8988T (cell line): ENCODE results near the gene C3orf70.

Experiments
- DNase-seq: peaks from one replicate; pipeline ENCODE4 v3.0.0; 2011

The C3orf70 gene

GRCh38 chr3:185084901-185085300 is 68.0 kb downstream of the C3orf70 start:
- DNase-seq, result no peak

GRCh38 chr3:185084402-185084801 is 68.5 kb downstream of the C3orf70 start:
- no peak for DNase-seq

- DNase-seq, result no peak
Measured at GRCh38 chr3:185082829-185083228, 70.0 kb downstream of the C3orf70 start.

- no peak for DNase-seq
Measured at GRCh38 chr3:185082149-185082548, 70.7 kb downstream of the C3orf70 start.

GRCh38 chr3:185081521-185081920 is 71.3 kb downstream of the C3orf70 start:
- DNase-seq, result no peak

- no peak for DNase-seq
Measured at GRCh38 chr3:185079625-185080024, 73.2 kb downstream of the C3orf70 start.

- DNase-seq, result no peak
Measured at GRCh38 chr3:185076219-185076618, 76.6 kb downstream of the C3orf70 start.

GRCh38 chr3:185075547-185075946 is 77.3 kb downstream of the C3orf70 start:
- no peak for DNase-seq

- DNase-seq, result no peak
Measured at GRCh38 chr3:185071287-185071800, 81.5 kb downstream of the C3orf70 start.

- DNase-seq, result peak; percentile 59
Measured at GRCh38 chr3:185070491-185071286, 82.2 kb downstream of the C3orf70 start.

GRCh38 chr3:185069037-185070030 is 83.5 kb downstream of the C3orf70 start:
- DNase-seq, result no peak

GRCh38 chr3:185067173-185067572 is 85.7 kb downstream of the C3orf70 start:
- DNase-seq, result no peak

GRCh38 chr3:185066251-185066650 is 86.6 kb downstream of the C3orf70 start:
- no peak for DNase-seq

GRCh38 chr3:185065059-185065458 is 87.8 kb downstream of the C3orf70 start:
- no peak for DNase-seq

GRCh38 chr3:185063431-185063830 is 89.4 kb downstream of the C3orf70 start:
- no peak for DNase-seq

- DNase-seq, result no peak
Measured at GRCh38 chr3:185062191-185062590, 90.7 kb downstream of the C3orf70 start.

GRCh38 chr3:185060655-185061054 is 92.2 kb downstream of the C3orf70 start:
- DNase-seq, result no peak

- DNase-seq, result no peak
Measured at GRCh38 chr3:185059766-185060165, 93.1 kb downstream of the C3orf70 start.

- DNase-seq, result no peak
Measured at GRCh38 chr3:185058796-185059195, 94.1 kb downstream of the C3orf70 start.

GRCh38 chr3:185057829-185058228 is 95.0 kb downstream of the C3orf70 start:
- DNase-seq, result no peak

GRCh38 chr3:185056908-185057307 is 96.0 kb downstream of the C3orf70 start:
- no peak for DNase-seq

GRCh38 chr3:185052631-185053030 is 100.2 kb downstream of the C3orf70 start:
- DNase-seq, result no peak

GRCh38 chr3:185051801-185052200 is 101.1 kb downstream of the C3orf70 start:
- DNase-seq, result no peak

GRCh38 chr3:185049710-185050109 is 103.2 kb downstream of the C3orf70 start:
- DNase-seq, result no peak
